H9 (cell line): ENCODE results near the gene THSD4. TPM values are rescaled to one million over a fixed set of nuclear protein-coding genes. Genes with fewer than 3 reads are reported as not detected.

Experiments
- DNase-seq: peaks from one replicate; pipeline ENCODE4 v3.0.0-alpha.2; 2017
- H2AFZ ChIP-seq: one replicate; pipeline ENCODE4 v1.6.1; 2013; ENCODE audit warnings: mild to moderate bottlenecking, low read length, control low read depth, moderate library complexity
- H2AK5ac ChIP-seq: 2 replicates; pipeline ENCODE4 v1.6.1; 2013; ENCODE audit warnings: low read length, control low read depth, mixed read lengths; ENCODE audit not compliant: insufficient read length
- H2BK120ac ChIP-seq: one replicate; pipeline ENCODE4 v1.6.1; 2013; ENCODE audit warnings: low read depth, mild to moderate bottlenecking, low read length, control low read depth, inconsistent platforms; ENCODE audit not compliant: poor library complexity, severe bottlenecking
- H2BK12ac ChIP-seq: 2 replicates; pipeline ENCODE4 v1.6.1; 2013; ENCODE audit warnings: low read length, control low read depth, mixed read lengths, low read depth; ENCODE audit not compliant: insufficient read length
- H2BK15ac ChIP-seq: 2 replicates; pipeline ENCODE4 v1.6.1; 2013; ENCODE audit warnings: low read depth, low read length, control low read depth
- H2BK20ac ChIP-seq: one replicate; pipeline ENCODE4 v1.6.1; 2013; ENCODE audit warnings: low read depth, mild to moderate bottlenecking, low read length, control low read depth, inconsistent platforms; ENCODE audit not compliant: poor library complexity, severe bottlenecking
- H2BK5ac ChIP-seq: 2 replicates; pipeline ENCODE4 v1.6.1; 2013; ENCODE audit warnings: low read length, control low read depth, mixed read lengths; ENCODE audit not compliant: insufficient read length
- H3K14ac ChIP-seq: 2 replicates; pipeline ENCODE4 v1.6.1; 2013; ENCODE audit warnings: low read length, control low read depth; ENCODE audit not compliant: insufficient read depth
- H3K18ac ChIP-seq: 2 replicates; pipeline ENCODE4 v1.6.1; 2013; ENCODE audit warnings: low read depth, mild to moderate bottlenecking, mixed read lengths, low read length, control low read depth; ENCODE audit not compliant: insufficient read length
- H3K23ac ChIP-seq: 2 replicates; pipeline ENCODE4 v1.6.1; 2013; ENCODE audit warnings: low read length, control low read depth, mixed read lengths, low read depth; ENCODE audit not compliant: insufficient read length
- H3K23me2 ChIP-seq: 2 replicates; pipeline ENCODE4 v1.6.1; 2013; ENCODE audit warnings: low read depth, mild to moderate bottlenecking, mixed read lengths, low read length, control low read depth; ENCODE audit not compliant: insufficient read length, poor library complexity, severe bottlenecking
- H3K27ac ChIP-seq: 2 replicates; pipeline ENCODE4 v1.5.1; 2013; ENCODE audit warnings: low read length, control low read depth, mixed read lengths, low read depth; ENCODE audit not compliant: insufficient read length
- H3K27me3 ChIP-seq: 2 replicates; pipeline ENCODE4 v1.6.1; 2013; ENCODE audit warnings: low read length, control low read depth, inconsistent platforms; ENCODE audit not compliant: insufficient read depth
- H3K4ac ChIP-seq: 2 replicates; pipeline ENCODE4 v1.6.1; 2013; ENCODE audit warnings: low read depth, mild to moderate bottlenecking, control low read depth, inconsistent platforms, low read length, moderate library complexity
- H3K4me1 ChIP-seq: 2 replicates; pipeline ENCODE4 v1.6.1; 2013; ENCODE audit warnings: low read length, control low read depth, inconsistent platforms; ENCODE audit not compliant: insufficient read depth
- H3K4me2 ChIP-seq: 2 replicates; pipeline ENCODE4 v1.6.1; 2013; ENCODE audit warnings: low read length, control low read depth, mixed read lengths; ENCODE audit not compliant: insufficient read length, insufficient read depth
- H3K56ac ChIP-seq: 2 replicates; pipeline ENCODE4 v1.6.1; 2013; ENCODE audit warnings: low read depth, mild to moderate bottlenecking, mixed read lengths, low read length, control low read depth; ENCODE audit not compliant: insufficient read length
- H3K79me1 ChIP-seq: 2 replicates; pipeline ENCODE4 v1.6.1; 2013; ENCODE audit warnings: low read depth, mild to moderate bottlenecking, moderate library complexity, low read length, control low read depth, inconsistent platforms; ENCODE audit not compliant: insufficient read depth, poor library complexity, severe bottlenecking
- H3K79me2 ChIP-seq: 2 replicates; pipeline ENCODE4 v1.6.1; 2013; ENCODE audit warnings: low read length, control low read depth, inconsistent platforms; ENCODE audit not compliant: insufficient read depth
- H3K9ac ChIP-seq: 2 replicates; pipeline ENCODE4 v1.6.1; 2013; ENCODE audit warnings: low read length, control low read depth, mixed read lengths; ENCODE audit not compliant: insufficient read length; ENCODE audit errors: extremely low read depth
- H3K9me3 ChIP-seq: one replicate; pipeline ENCODE4 v1.6.1; 2013; ENCODE audit warnings: low read depth, low read length, inconsistent platforms; ENCODE audit not compliant: control insufficient read depth
- H3T11ph ChIP-seq: one replicate; pipeline ENCODE4 v1.6.1; 2013; ENCODE audit warnings: mild to moderate bottlenecking, low read length, control low read depth, inconsistent platforms
- H4K20me1 ChIP-seq: one replicate; pipeline ENCODE4 v1.6.1; 2013; ENCODE audit not compliant: control insufficient read depth, insufficient read length, insufficient read depth
- H4K5ac ChIP-seq: 2 replicates; pipeline ENCODE4 v1.6.1; 2013; ENCODE audit warnings: low read depth, mild to moderate bottlenecking, mixed read lengths, low read length, control low read depth; ENCODE audit not compliant: insufficient read length
- H4K8ac ChIP-seq: replicated peaks from 2 replicates; pipeline ENCODE4 v1.6.1; 2013; ENCODE audit warnings: low read length, control low read depth, mixed read lengths, low read depth; ENCODE audit not compliant: insufficient read length
- H4K91ac ChIP-seq: 2 replicates; pipeline ENCODE4 v1.6.1; 2013; ENCODE audit warnings: low read depth, mild to moderate bottlenecking, moderate library complexity, mixed read lengths, low read length, control low read depth; ENCODE audit not compliant: insufficient read length
- H3K27ac Mint-ChIP-seq, 3 experiments: 2 replicates in 2 of 3; 3 replicates in 1 of 3; pipeline ENCODE4 v1.8.0; 2020 to 2021; ENCODE audit warnings: mixed read lengths in 3 of 3, mild to moderate bottlenecking in 1 of 3, moderate library complexity in 1 of 3
- H3K27me3 Mint-ChIP-seq: 2 replicates; pipeline ENCODE4 v1.8.0; 2021; ENCODE audit warnings: low read depth, mild to moderate bottlenecking, moderate library complexity, mixed read lengths
- H3K36me3 Mint-ChIP-seq, 3 experiments: 2 replicates in 2 of 3; 3 replicates in 1 of 3; pipeline ENCODE4 v1.8.0; 2020 to 2021; ENCODE audit warnings: low read depth in 3 of 3, mixed read lengths in 3 of 3; ENCODE audit not compliant: insufficient read depth in 1 of 3
- H3K4me1 Mint-ChIP-seq, 2 experiments: 2 replicates each; pipeline ENCODE4 v1.8.0; 2020; ENCODE audit warnings: mixed read lengths in 2 of 2
- H3K4me3 Mint-ChIP-seq, 2 experiments: 2 replicates in 1 of 2; 3 replicates in 1 of 2; pipeline ENCODE4 v1.8.0; 2020 to 2021; ENCODE audit warnings: mild to moderate bottlenecking in 2 of 2, mixed read lengths in 2 of 2, moderate library complexity in 1 of 2
- H3K9me3 Mint-ChIP-seq, 2 experiments: 2 replicates in 1 of 2; 3 replicates in 1 of 2; pipeline ENCODE4 v1.8.0; 2020; ENCODE audit warnings: mild to moderate bottlenecking in 2 of 2, mixed read lengths in 2 of 2, moderate library complexity in 1 of 2
- CTCF ChIP-seq: fragments of 200-600 bp; sonication (generic); conservative IDR thresholded peaks from 3 replicates; pipeline ENCODE4 v1.8.0; 2021; ENCODE audit warnings: antibody characterized with exemption, mild to moderate bottlenecking
- WGBS: extraction: QIAGEN DNeasy Blood & Tissue Kit; methylation state at CpG from one replicate; pipeline ENCODE4 v1.1.7; 2013; ENCODE audit warnings: missing lambda C conversion rate, low lambda C conversion rate, mixed read lengths; ENCODE audit not compliant: insufficient read length; ENCODE audit errors: extremely low coverage; 5-methylcytosine and 5-hydroxymethylcytosine counted together
- total RNA-seq: library from RNA; stranded (reverse); gene quantifications from 2 replicates; pipeline ENCODE4 v1.2.1, GENCODE V29; 2021

Gene THSD4
- total RNA-seq, 1 experiment from 2014 or later: 5.5 TPM

- Histone ChIP-seq H3K4me1 (peaks cover 7% of the 10 kb centered on the region; the same call in 1 of the 2 replicates), H2BK5ac (no peak overlapping the region), H3K27me3 (no peaks in the 10 kb centered on the region), H4K8ac (no peak overlapping the region), H2AFZ (no peak overlapping the region), H2BK120ac (no peak overlapping the region), H3K14ac (no peak overlapping the region), H2BK12ac (no peak overlapping the region), H4K20me1 (no peaks in the 10 kb centered on the region), H3T11ph (no peak overlapping the region), H3K79me2 (no peaks in the 10 kb centered on the region), H3K9ac (no peak overlapping the region), H3K27ac (no peak overlapping the region), H3K4ac (no peak overlapping the region), H2BK15ac (no peak overlapping the region), H3K23me2 (no peaks in the 10 kb centered on the region), H3K56ac (no peak overlapping the region), H3K23ac (no peak overlapping the region), H3K4me2 (no peak overlapping the region), H3K79me1 (no peaks in the 10 kb centered on the region), H2AK5ac (no peak overlapping the region), H2BK20ac (no peak overlapping the region), H3K9me3 (no peaks in the 10 kb centered on the region), H4K5ac (no peak overlapping the region), H3K18ac (no peak overlapping the region), H4K91ac (no peak overlapping the region)
- Mint-ChIP-seq H3K4me3 (no peak overlapping the region), H3K4me1 (peaks cover 28 to 34% of the 10 kb centered on the region in 2 experiments), H3K27ac (no peak overlapping the region), H3K36me3 (no peaks in the 10 kb centered on the region; a peak in 1 of 7 replicates), H3K9me3 (no peaks in the 10 kb centered on the region), H3K27me3 (peaks cover 4% of the 10 kb centered on the region)
- WGBS: no CpG with 5 or more reads among the region's 27 CpGs
- TF ChIP-seq CTCF: no peak
- no peak for DNase-seq
These were observed 695.9 kb downstream of the THSD4 start for GRCh38 chr15:71811036-71811736.
